RWPE2 (cell line): Measurements from ENCODE around the gene HDAC9.

Experiments used
- ATAC-seq: fragments of 200-7000 bp; cut with Tn5 transposase; 3 replicates; pipeline ENCODE4 v1.9.1; 2021; ENCODE audit warnings: low read depth
- DNase-seq: peaks from one replicate; pipeline ENCODE4 v3.0.0-alpha.2; 2020; ENCODE audit warnings: low spot score
- H3K27ac ChIP-seq: fragments of 450-650 bp; 2 replicates; pipeline ENCODE4 v1.5.1; 2017; ENCODE audit warnings: mild to moderate bottlenecking; ENCODE audit not compliant: poor library complexity, severe bottlenecking
- H3K27me3 ChIP-seq: fragments of 250-450 bp; sonication (Bioruptor Pico); 2 replicates; pipeline ENCODE4 v1.5.1; 2021; ENCODE audit warnings: mild to moderate bottlenecking, moderate library complexity; ENCODE audit not compliant: insufficient read depth, poor library complexity, severe bottlenecking
- H3K36me3 ChIP-seq: fragments of 250-450 bp; sonication (Bioruptor Pico); 2 replicates; pipeline ENCODE4 v1.5.1; 2020; ENCODE audit warnings: low read depth, mild to moderate bottlenecking, moderate library complexity
- H3K4me1 ChIP-seq: fragments of 250-450 bp; sonication (Bioruptor Pico); 2 replicates; pipeline ENCODE4 v1.5.1; 2021; ENCODE audit warnings: mild to moderate bottlenecking, moderate library complexity; ENCODE audit not compliant: insufficient read depth, poor library complexity, severe bottlenecking
- H3K4me3 ChIP-seq: fragments of 250-450 bp; sonication (Bioruptor Pico); 2 replicates; pipeline ENCODE4 v1.5.1; 2021; ENCODE audit warnings: mild to moderate bottlenecking, moderate library complexity; ENCODE audit not compliant: severe bottlenecking
- H3K9me3 ChIP-seq: fragments of 250-450 bp; sonication (Bioruptor Pico); 2 replicates; pipeline ENCODE4 v1.5.1; 2021; ENCODE audit warnings: mild to moderate bottlenecking, moderate library complexity; ENCODE audit not compliant: severe bottlenecking
- TF ChIP-seq, protein P1 (sequence below): fragments of 450-650 bp; IDR thresholded peaks from one replicate; pipeline ENCODE4 v1.5.1; 2017; ENCODE audit warnings: mild to moderate bottlenecking, moderate library complexity; ENCODE audit not compliant: poor library complexity, severe bottlenecking

HDAC9 gene

GRCh38 chr7:18489624-18490023 lies 5.9 kb upstream of the HDAC9 start:
- no peaks in the 10 kb centered on the region for H3K9me3 ChIP-seq
- no peaks in the 10 kb centered on the region for H3K27me3 ChIP-seq
- ATAC-seq = no peak
- H3K36me3 ChIP-seq = no peaks in the 10 kb centered on the region
- TF ChIP-seq, protein P1, sequence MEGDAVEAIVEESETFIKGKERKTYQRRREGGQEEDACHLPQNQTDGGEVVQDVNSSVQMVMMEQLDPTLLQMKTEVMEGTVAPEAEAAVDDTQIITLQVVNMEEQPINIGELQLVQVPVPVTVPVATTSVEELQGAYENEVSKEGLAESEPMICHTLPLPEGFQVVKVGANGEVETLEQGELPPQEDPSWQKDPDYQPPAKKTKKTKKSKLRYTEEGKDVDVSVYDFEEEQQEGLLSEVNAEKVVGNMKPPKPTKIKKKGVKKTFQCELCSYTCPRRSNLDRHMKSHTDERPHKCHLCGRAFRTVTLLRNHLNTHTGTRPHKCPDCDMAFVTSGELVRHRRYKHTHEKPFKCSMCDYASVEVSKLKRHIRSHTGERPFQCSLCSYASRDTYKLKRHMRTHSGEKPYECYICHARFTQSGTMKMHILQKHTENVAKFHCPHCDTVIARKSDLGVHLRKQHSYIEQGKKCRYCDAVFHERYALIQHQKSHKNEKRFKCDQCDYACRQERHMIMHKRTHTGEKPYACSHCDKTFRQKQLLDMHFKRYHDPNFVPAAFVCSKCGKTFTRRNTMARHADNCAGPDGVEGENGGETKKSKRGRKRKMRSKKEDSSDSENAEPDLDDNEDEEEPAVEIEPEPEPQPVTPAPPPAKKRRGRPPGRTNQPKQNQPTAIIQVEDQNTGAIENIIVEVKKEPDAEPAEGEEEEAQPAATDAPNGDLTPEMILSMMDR = no peak
- no peak for DNase-seq
- H3K4me1 ChIP-seq = no peaks in the 10 kb centered on the region
- H3K27ac ChIP-seq = no peak overlapping the region
- no peak overlapping the region for H3K4me3 ChIP-seq

- Histone ChIP-seq H3K36me3 (no peaks in the 10 kb centered on the region), H3K4me3 (no peak overlapping the region), H3K9me3 (no peaks in the 10 kb centered on the region), H3K27ac (no peak overlapping the region), H3K4me1 (no peaks in the 10 kb centered on the region), H3K27me3 (no peaks in the 10 kb centered on the region)
- TF ChIP-seq, protein P1 = no peak
- no peak for ATAC-seq
- no peak for DNase-seq
These were observed 3.7 kb upstream of the HDAC9 start for GRCh38 chr7:18491871-18492270.

GRCh38 chr7:18494406-18494805 lies 1.1 kb upstream of the HDAC9 start:
- no peak for ATAC-seq
- Histone ChIP-seq H3K27me3 (no peaks in the 10 kb centered on the region), H3K36me3 (no peaks in the 10 kb centered on the region), H3K4me3 (no peak overlapping the region), H3K4me1 (no peaks in the 10 kb centered on the region), H3K27ac (no peak overlapping the region), H3K9me3 (no peaks in the 10 kb centered on the region)
- TF ChIP-seq, protein P1 = no peak
- no peak for DNase-seq

DNA sequence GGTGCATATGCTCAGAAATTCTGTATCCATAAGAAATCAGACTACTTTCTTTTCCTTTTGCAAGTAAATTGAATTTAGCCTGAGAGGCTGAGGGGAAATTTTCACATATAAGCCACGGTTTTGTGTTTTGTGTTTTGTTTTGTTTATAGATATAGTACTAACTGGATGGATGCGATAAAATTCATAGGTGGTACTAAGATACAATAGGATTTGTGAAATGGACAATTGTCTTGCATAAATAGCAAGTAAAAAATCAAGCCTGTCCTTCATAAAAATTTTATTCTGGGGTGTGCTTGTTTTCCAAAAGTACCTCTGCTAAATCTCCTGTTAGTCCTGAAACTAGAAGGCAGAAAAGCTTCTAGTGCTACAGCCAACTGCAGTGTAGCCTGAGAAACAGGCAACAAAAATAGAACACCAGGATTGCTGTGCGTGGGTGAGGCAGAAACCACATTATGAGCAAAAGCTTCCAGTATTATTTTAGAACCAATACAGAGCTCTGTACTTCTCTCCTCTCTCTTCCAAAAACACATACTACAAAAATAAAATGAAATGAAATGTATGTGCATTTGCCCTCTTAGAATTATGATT lies 634 bp upstream of the HDAC9 start:
- Histone ChIP-seq H3K27ac (no peak overlapping the region), H3K9me3 (no peaks in the 10 kb centered on the region), H3K4me3 (no peak overlapping the region), H3K27me3 (no peaks in the 10 kb centered on the region), H3K36me3 (no peaks in the 10 kb centered on the region), H3K4me1 (no peaks in the 10 kb centered on the region)
- no peak for ATAC-seq
- TF ChIP-seq, protein P1 = no peak
- no peak for DNase-seq

DNA sequence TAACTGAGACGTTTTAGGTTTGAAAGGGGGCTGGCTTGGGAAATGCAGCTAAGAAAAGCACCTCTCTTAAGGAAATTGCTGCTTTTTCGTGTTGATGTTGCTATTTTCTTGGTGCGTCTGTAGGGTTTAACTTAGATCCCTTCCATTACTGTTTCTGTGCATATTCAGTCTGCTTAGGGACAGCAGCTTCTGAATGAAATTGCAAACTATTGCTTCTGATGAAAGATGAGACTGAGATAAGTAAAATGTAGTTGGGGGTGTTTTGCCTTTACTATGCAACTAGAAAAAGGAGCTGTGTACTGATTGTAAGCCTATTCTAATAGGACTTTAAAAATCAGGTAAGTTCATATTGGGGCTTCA lies 772 bp downstream of the HDAC9 start:
- H3K27me3 ChIP-seq = no peaks in the 10 kb centered on the region
- TF ChIP-seq, protein P1 = no peak
- no peaks in the 10 kb centered on the region for H3K9me3 ChIP-seq
- no peak overlapping the region for H3K4me3 ChIP-seq
- no peak for DNase-seq
- H3K4me1 ChIP-seq = no peaks in the 10 kb centered on the region
- no peaks in the 10 kb centered on the region for H3K36me3 ChIP-seq
- ATAC-seq = no peak
- H3K27ac ChIP-seq = no peak overlapping the region
